Tibial nerve (tissue), 4 donors: ENCODE results near the gene GPR153. TPM values are rescaled to one million over a fixed set of nuclear protein-coding genes. Genes with fewer than 3 reads are reported as not detected.

Source experiments
- DNase-seq, 2 donors: peaks; one replicate each; pipeline ENCODE4 v3.0.0-alpha.2; 2019; ENCODE audit warnings: low spot score in 2 of 2
- H3K27ac ChIP-seq, 4 donors: fragments of 200-600 bp; sonication (generic) in 3 of 4; one replicate each; pipeline ENCODE4 v1.5.1; 2017 to 2019; ENCODE audit warnings: mild to moderate bottlenecking in 1 of 4
- H3K27me3 ChIP-seq, 2 donors: fragments of 200-600 bp; sonication (generic) in 1 of 2; one replicate each; pipeline versions ENCODE4 v1.5.1 to v1.6.0; 2017 to 2019
- H3K36me3 ChIP-seq, 3 donors: fragments of 200-600 bp; sonication (generic); one replicate each; pipeline ENCODE4 v1.5.1; 2018 to 2019
- H3K4me1 ChIP-seq, 4 donors: fragments of 200-600 bp; sonication (generic) in 3 of 4; one replicate each; pipeline ENCODE4 v1.5.1; 2017 to 2019
- H3K4me3 ChIP-seq, 4 donors: fragments of 200-600 bp; sonication (generic) in 3 of 4; one replicate each; pipeline ENCODE4 v1.5.1; 2017 to 2019; ENCODE audit warnings: mild to moderate bottlenecking in 1 of 4, moderate library complexity in 1 of 4
- H3K9me3 ChIP-seq, 4 donors: fragments of 200-600 bp; sonication (generic) in 3 of 4; one replicate each; pipeline ENCODE4 v1.5.1; 2017 to 2019
- EP300 ChIP-seq, 2 donors: sonication (generic); formaldehyde crosslinking; IDR thresholded peaks; one replicate each; pipeline ENCODE4 v1.6.1; 2017; ENCODE audit warnings: antibody characterized with exemption in 2 of 2, mild to moderate bottlenecking in 1 of 2
- POLR2A ChIP-seq, 2 donors: fragments of 450-650 bp; IDR thresholded peaks; one replicate each; pipeline ENCODE4 v1.6.1; 2017; ENCODE audit warnings: antibody characterized with exemption in 2 of 2, mild to moderate bottlenecking in 2 of 2, moderate library complexity in 2 of 2
- WGBS, 2 donors: methylation state at CpG; one replicate each; pipeline ENCODE4 v1.1.5; 2018; 5-methylcytosine and 5-hydroxymethylcytosine counted together
- total RNA-seq, 4 donors: library from RNA; depleted of rRNA; stranded (reverse); fragments of >200 nt; gene quantifications; one replicate each; pipeline ENCODE4 v1.1.0, GENCODE V29; 2016
- TF ChIP-seq, protein P1 (sequence below), 5 experiments: fragments of 200-600 bp in 3 of 5; fragments of 450-650 bp in 2 of 5; sonication (generic) in 3 of 5; IDR thresholded peaks; one replicate each; pipeline ENCODE4 v1.5.1; 2016 to 2019; ENCODE audit warnings: antibody characterized with exemption in 5 of 5, mild to moderate bottlenecking in 3 of 5, moderate library complexity in 2 of 5

Gene GPR153
- total RNA-seq, 4 donors from 2014 or later: 10.3 to 12.7 (median 11.3) TPM

DNA sequence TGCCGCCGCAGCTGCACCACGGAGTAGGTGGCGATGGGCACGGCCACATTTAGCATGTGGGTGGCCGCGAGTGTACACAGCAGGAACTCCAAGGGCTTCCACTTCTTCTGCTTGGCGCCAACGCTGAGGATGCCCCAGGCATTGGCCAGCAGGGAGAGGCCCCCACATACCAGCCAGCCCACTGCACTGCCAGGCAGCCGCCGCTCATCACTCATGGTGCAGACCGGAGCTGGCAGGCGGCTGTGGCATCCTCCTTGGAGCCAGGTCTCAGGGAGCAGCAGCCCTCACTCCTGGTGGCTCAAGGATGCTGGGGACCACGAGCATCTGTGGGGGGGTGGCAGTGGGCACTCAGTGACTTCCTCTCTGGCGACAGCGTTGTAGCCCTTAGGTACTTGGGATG is 6.2 kb downstream of the GPR153 start:
- H3K4me3 ChIP-seq: no peak overlapping the region
- H3K27me3 ChIP-seq: peaks cover 0 to 20% of the 10 kb centered on the region in 2 donors
- WGBS, 2 donors: 89% methylated on average over 16 of the region's 16 CpGs
- no peak for DNase-seq
- H3K9me3 ChIP-seq: no peaks in the 10 kb centered on the region
- peaks cover 0 to 13% (median 5%) of the 10 kb centered on the region in 4 donors for H3K4me1 ChIP-seq
- TF ChIP-seq, protein P1, sequence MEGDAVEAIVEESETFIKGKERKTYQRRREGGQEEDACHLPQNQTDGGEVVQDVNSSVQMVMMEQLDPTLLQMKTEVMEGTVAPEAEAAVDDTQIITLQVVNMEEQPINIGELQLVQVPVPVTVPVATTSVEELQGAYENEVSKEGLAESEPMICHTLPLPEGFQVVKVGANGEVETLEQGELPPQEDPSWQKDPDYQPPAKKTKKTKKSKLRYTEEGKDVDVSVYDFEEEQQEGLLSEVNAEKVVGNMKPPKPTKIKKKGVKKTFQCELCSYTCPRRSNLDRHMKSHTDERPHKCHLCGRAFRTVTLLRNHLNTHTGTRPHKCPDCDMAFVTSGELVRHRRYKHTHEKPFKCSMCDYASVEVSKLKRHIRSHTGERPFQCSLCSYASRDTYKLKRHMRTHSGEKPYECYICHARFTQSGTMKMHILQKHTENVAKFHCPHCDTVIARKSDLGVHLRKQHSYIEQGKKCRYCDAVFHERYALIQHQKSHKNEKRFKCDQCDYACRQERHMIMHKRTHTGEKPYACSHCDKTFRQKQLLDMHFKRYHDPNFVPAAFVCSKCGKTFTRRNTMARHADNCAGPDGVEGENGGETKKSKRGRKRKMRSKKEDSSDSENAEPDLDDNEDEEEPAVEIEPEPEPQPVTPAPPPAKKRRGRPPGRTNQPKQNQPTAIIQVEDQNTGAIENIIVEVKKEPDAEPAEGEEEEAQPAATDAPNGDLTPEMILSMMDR (IDR thresholded peaks at IDR 0.05): no peak
- no peak for TF ChIP-seq EP300 (IDR thresholded peaks at IDR 0.05)
- TF ChIP-seq POLR2A (IDR thresholded peaks at IDR 0.05): no peak
- H3K27ac ChIP-seq: no peak overlapping the region
- H3K36me3 ChIP-seq: peaks cover 0 to 33% (median 0%) of the 10 kb centered on the region in 3 donors

DNA sequence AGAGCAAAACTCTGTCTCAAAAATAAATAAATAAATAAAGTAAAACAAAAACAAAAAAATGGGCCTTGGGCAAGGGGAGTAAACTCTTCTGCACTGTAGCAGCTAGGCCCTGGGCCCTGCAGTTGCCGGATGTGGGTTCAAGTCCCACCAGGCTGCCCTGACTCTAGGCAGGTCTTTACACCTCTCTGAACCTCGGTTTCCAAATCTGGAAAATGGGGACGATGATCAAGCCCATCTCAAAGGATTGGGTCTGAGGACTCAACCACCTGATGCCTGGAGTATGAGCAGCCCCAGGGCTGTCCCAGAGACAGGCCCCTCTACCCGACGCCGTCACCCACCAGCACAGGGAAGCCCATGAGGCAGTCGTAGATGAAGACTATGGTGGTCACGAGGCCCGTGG is 7.5 kb downstream of the GPR153 start:
- Histone ChIP-seq H3K9me3 (no peaks in the 10 kb centered on the region), H3K4me1 (peaks cover 0 to 15% (median 5%) of the 10 kb centered on the region in 4 donors), H3K27me3 (peaks cover 0 to 21% of the 10 kb centered on the region in 2 donors), H3K4me3 (no peak overlapping the region), H3K36me3 (peaks cover 0 to 33% (median 0%) of the 10 kb centered on the region in 3 donors), H3K27ac (no peak overlapping the region)
- 94 to 95% methylated on average over 9 of the region's 9 CpGs for WGBS, 2 donors
- TF ChIP-seq, protein P1 (IDR thresholded peaks at IDR 0.05): no peak
- no peak for TF ChIP-seq EP300 (IDR thresholded peaks at IDR 0.05)
- no peak for TF ChIP-seq POLR2A (IDR thresholded peaks at IDR 0.05)
- DNase-seq: no peak

DNA sequence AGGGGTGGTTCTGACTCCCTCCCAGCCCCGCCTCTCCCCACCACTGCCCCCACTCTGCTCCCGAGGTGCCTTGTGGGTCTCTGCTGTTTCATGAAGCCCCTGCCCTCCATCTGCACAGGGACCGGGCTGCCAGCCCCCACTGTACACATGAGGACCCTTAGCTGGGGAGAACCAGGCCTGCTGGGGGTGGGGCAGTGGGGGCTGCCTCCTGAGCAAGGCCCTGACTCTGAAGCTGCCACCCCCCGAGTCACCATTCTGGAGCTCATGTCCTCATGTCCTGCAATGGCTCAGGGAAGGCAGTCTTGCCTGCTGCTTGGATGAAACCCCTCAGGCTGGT is 8.6 kb downstream of the GPR153 start:
- DNase-seq: no peak
- Histone ChIP-seq H3K4me1 (peaks cover 0 to 15% (median 5%) of the 10 kb centered on the region in 4 donors), H3K27ac (no peak overlapping the region), H3K36me3 (peaks cover 0 to 33% (median 0%) of the 10 kb centered on the region in 3 donors), H3K9me3 (no peaks in the 10 kb centered on the region), H3K4me3 (no peak overlapping the region), H3K27me3 (peaks cover 0 to 31% of the 10 kb centered on the region in 2 donors)
- no peak for TF ChIP-seq POLR2A (IDR thresholded peaks at IDR 0.05)
- TF ChIP-seq, protein P1 (IDR thresholded peaks at IDR 0.05): no peak
- TF ChIP-seq EP300 (IDR thresholded peaks at IDR 0.05): no peak
- WGBS, 2 donors: 79 to 80% methylated on average over 4 of the region's 4 CpGs

DNA sequence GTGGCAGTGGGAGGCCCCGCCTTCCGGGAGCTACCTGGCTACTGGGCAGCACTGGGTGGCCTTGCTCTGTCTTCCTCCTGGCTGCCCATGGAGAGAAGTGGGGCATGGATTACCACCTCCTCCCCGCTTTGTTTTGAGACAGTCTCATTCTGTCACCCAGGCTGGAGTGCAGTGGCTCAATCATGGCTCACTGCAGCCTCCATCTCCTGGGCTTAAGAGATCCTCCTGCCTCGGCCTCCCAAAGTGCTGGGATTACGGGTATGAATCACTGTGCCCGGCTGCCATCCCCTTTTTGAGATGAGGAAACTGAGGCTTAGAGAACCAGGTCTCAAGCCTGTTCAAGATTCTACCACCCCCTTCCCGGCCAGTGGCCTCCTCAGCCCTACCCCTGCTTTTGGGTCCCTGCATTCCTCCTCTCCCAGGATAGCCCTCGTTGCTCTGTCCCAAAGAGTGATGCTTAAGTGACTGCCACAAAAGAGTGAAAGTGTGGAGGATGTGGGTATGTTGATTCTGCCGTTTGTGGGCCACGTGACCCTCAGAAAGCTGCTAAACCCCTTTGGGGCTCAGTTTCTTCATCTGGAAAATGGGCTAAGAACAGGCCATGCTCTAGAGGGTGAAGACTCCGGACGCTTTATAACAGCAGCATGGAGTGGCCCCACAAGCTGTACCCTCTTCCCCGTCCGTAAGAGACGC is 9.1 kb downstream of the GPR153 start:
- TF ChIP-seq, protein P1 (IDR thresholded peaks at IDR 0.05): no peak
- TF ChIP-seq EP300 (IDR thresholded peaks at IDR 0.05) (no peak), POLR2A (IDR thresholded peaks at IDR 0.05) (no peak)
- WGBS, 2 donors: 80 to 86% methylated on average over 14 to 15 of the region's 15 CpGs
- H3K36me3 ChIP-seq: peaks cover 0 to 33% (median 0%) of the 10 kb centered on the region in 3 donors
- no peak overlapping the region for H3K4me3 ChIP-seq
- H3K27me3 ChIP-seq: peaks cover 0 to 36% of the 10 kb centered on the region in 2 donors
- H3K9me3 ChIP-seq: no peaks in the 10 kb centered on the region
- H3K4me1 ChIP-seq: peaks cover 0 to 19% (median 5%) of the 10 kb centered on the region in 4 donors
- no peak overlapping the region for H3K27ac ChIP-seq
- no peak for DNase-seq

DNA sequence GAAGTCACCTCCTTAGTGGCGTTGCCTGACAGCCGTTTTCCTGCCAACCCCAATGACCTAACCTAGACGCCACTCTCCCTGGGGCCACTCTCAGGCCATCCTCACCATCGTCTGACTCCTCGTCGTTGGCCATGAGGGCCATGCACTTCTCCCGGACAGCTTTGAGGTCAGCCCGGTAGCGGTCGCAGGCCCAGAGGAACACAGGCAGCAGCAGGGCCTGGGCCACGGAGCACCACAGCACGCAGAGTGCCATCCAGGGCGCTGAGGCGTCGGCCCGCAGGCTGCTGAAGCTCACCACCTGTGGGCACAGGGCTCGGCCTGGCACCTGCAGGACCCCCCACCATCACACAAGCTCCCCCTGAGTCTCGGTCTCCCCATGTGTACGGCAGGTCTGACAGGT is 9.7 kb downstream of the GPR153 start:
- Histone ChIP-seq H3K4me3 (no peak overlapping the region), H3K4me1 (peaks cover 0 to 25% (median 7%) of the 10 kb centered on the region in 4 donors), H3K27ac (no peak overlapping the region), H3K36me3 (peaks cover 0 to 33% (median 0%) of the 10 kb centered on the region in 3 donors), H3K27me3 (peaks cover 0 to 42% of the 10 kb centered on the region in 2 donors), H3K9me3 (no peaks in the 10 kb centered on the region)
- 86 to 88% methylated on average over 15 to 18 of the region's 19 CpGs for WGBS, 2 donors
- DNase-seq: no peak
- TF ChIP-seq POLR2A (IDR thresholded peaks at IDR 0.05) (no peak), EP300 (IDR thresholded peaks at IDR 0.05) (no peak)
- TF ChIP-seq, protein P1 (IDR thresholded peaks at IDR 0.05): no peak
